ENCODE results near the gene CEP250.

DNA sequence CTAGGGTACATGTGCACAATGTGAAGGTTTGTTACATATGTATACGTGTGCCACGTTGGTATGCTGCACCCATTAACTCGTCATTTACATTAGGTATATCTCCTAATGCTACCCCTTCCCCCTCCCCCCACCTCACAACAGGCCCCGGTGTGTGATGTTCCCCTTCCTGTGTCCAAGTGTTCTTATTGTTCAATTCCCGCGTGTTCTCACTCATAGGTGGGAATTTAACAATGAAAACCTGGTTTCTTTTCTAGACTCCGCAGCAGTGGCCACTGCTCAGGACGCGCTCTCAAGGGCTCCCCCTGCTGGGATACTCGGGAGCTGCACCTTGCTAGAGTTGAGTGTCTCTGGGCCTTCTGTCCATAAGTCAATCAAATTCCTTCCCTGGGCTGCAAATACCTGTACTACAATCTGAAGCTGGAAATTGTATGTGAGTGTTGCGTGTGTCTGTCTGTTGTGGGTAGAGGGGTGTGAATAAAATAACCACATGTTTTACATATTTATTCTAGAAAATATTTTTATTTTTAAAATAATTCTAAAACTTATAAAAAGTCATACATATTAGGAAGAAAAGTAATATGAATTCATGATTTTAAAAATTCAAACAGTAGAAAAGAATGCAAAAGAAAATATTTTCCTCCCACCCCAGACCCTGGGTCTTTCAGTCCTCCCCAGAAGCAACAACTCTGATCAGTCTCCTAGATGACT lies 8.2 kb upstream of the CEP250 start:
- TF ChIP-seq, protein P1, sequence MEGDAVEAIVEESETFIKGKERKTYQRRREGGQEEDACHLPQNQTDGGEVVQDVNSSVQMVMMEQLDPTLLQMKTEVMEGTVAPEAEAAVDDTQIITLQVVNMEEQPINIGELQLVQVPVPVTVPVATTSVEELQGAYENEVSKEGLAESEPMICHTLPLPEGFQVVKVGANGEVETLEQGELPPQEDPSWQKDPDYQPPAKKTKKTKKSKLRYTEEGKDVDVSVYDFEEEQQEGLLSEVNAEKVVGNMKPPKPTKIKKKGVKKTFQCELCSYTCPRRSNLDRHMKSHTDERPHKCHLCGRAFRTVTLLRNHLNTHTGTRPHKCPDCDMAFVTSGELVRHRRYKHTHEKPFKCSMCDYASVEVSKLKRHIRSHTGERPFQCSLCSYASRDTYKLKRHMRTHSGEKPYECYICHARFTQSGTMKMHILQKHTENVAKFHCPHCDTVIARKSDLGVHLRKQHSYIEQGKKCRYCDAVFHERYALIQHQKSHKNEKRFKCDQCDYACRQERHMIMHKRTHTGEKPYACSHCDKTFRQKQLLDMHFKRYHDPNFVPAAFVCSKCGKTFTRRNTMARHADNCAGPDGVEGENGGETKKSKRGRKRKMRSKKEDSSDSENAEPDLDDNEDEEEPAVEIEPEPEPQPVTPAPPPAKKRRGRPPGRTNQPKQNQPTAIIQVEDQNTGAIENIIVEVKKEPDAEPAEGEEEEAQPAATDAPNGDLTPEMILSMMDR (conservative IDR thresholded peaks at IDR 0.05; ENCODE audit: low read length) = peak; percentile 93
- TF ChIP-seq EZH2phosphoT487 (IDR thresholded peaks at IDR 0.05; ENCODE audit: borderline replicate concordance, low read depth, low read length) = no peak

Measured in OCI-LY7 (cell line).